K562 (cell line): Measurements from ENCODE around the gene SYNE1. TPM values are rescaled to one million over a fixed set of nuclear protein-coding genes. Genes with fewer than 3 reads are reported as not detected.

Source experiments
- ATAC-seq: fragments of 200-7000 bp; cut with Tn5 transposase; 3 replicates; pipeline ENCODE4 v1.9.1; 2020; ENCODE audit warnings: moderate library complexity
- BruUV-seq: library from RNA; stranded (reverse); fragments of 400-500 nt; replicated peaks from 2 replicates; lab custom pipeline; 2021; lab: Mats Ljungman, UMichigan
- CTCF ChIA-PET: fragments of 300-600 bp; formaldehyde crosslinking; extraction: SDS; loops from one replicate; lab custom pipeline; 2021; ENCODE audit warnings: low intra/inter-chr PET ratio; lab: Yijun Ruan, JAX
- POLR2A ChIA-PET: fragments of 300-600, 350-650 bp; sonication (Branson Sonifier 250); formaldehyde crosslinking; extraction: SDS; loops from one replicate; lab custom pipeline; 2021; ENCODE audit warnings: antibody characterized with exemption, inconsistent platforms; lab: Yijun Ruan, JAX
- DNase-seq, 4 experiments: peaks; one replicate each; pipeline versions ENCODE4 v3.0.0 to v3.0.0-alpha.2; 2011 to 2018; ENCODE audit warnings: low spot score in 3 of 4, mixed read lengths in 3 of 4; ENCODE audit errors: extremely low read depth in 1 of 4
- FAIRE-seq: peaks from 2 replicates; lab custom pipeline; 2011; peaks lifted over from hg19 to GRCh38; lab: Jason Lieb, UNC
- H2AFZ ChIP-seq: 2 replicates; pipeline ENCODE4 v1.6.0; 2011; ENCODE audit warnings: low read depth, low read length, control low read depth, inconsistent platforms
- H3K27ac ChIP-seq: fragments of 200-600 bp; 3 replicates; pipeline ENCODE4 v1.8.0; 2011; ENCODE audit warnings: low read depth, mild to moderate bottlenecking, control low read depth, inconsistent platforms, low read length, moderate library complexity, mixed read lengths; ENCODE audit errors: extremely low read depth
- H3K27me3 ChIP-seq, 2 experiments: fragments of 300-600 bp in 1 of 2; 2 replicates in 1 of 2; 3 replicates in 1 of 2; pipeline versions ENCODE4 v1.6.0 to v1.8.0; 2011; ENCODE audit warnings: inconsistent platforms in 2 of 2, low read length in 2 of 2, mild to moderate bottlenecking in 1 of 2, mixed read lengths in 1 of 2, moderate library complexity in 1 of 2; ENCODE audit not compliant: control insufficient read depth in 2 of 2, insufficient read depth in 2 of 2
- H3K36me3 ChIP-seq: fragments of 300-600 bp; 3 replicates; pipeline ENCODE4 v1.8.0; 2011; ENCODE audit warnings: mild to moderate bottlenecking, low read length, inconsistent platforms; ENCODE audit not compliant: control insufficient read depth, insufficient read depth
- H3K4me1 ChIP-seq, 2 experiments: fragments of 200-600 bp in 1 of 2; replicated peaks in 1 of 2; 2 replicates in 1 of 2; 3 replicates in 1 of 2; pipeline versions ENCODE4 v1.5.1 to v1.8.0; 2011; ENCODE audit warnings: inconsistent platforms in 2 of 2, low read length in 2 of 2, mild to moderate bottlenecking in 1 of 2, mixed read lengths in 1 of 2, moderate library complexity in 1 of 2; ENCODE audit not compliant: control insufficient read depth in 2 of 2, insufficient read depth in 2 of 2
- H3K4me2 ChIP-seq: 2 replicates; pipeline ENCODE4 v1.6.1; 2011; ENCODE audit warnings: low read length, control low read depth, inconsistent platforms, mixed read lengths; ENCODE audit not compliant: insufficient read depth
- H3K4me3 ChIP-seq: fragments of 200-600 bp; sonication (generic), shearing (Covaris generic); 2 replicates; pipeline ENCODE4 v1.5.1; 2016; ENCODE audit warnings: control low read depth, inconsistent platforms
- H3K79me2 ChIP-seq: fragments of 200-600 bp; 3 replicates; pipeline ENCODE4 v1.8.0; 2011; ENCODE audit warnings: low read length, inconsistent platforms; ENCODE audit not compliant: control insufficient read depth, insufficient read depth
- H3K9ac ChIP-seq, 2 experiments: 2 replicates each; pipeline versions ENCODE4 v1.6.0 to v1.6.1; 2011; ENCODE audit warnings: low read depth in 2 of 2, low read length in 2 of 2, control low read depth in 1 of 2, inconsistent platforms in 1 of 2, mild to moderate bottlenecking in 1 of 2, mixed read lengths in 1 of 2; ENCODE audit not compliant: insufficient read depth in 1 of 2
- H3K9me1 ChIP-seq: one replicate; pipeline ENCODE4 v1.6.0; 2011; ENCODE audit warnings: inconsistent platforms, mild to moderate bottlenecking, low read length, moderate library complexity; ENCODE audit not compliant: control insufficient read depth, insufficient read depth
- H3K9me3 ChIP-seq: replicated peaks from 2 replicates; pipeline ENCODE4 v1.5.1; 2011; ENCODE audit warnings: low read depth, low read length, inconsistent platforms; ENCODE audit not compliant: control insufficient read depth, insufficient read depth
- H4K20me1 ChIP-seq: replicated peaks from 2 replicates; pipeline ENCODE4 v1.6.1; 2011; ENCODE audit warnings: low read length, inconsistent platforms, mixed read lengths; ENCODE audit not compliant: control insufficient read depth, insufficient read depth
- CXXC5 ChIP-seq: fragments of 250-450 bp; sonication (Bioruptor Pico); IDR thresholded peaks from 2 replicates; pipeline ENCODE4 v1.8.0; 2022; ENCODE audit warnings: inconsistent platforms, mild to moderate bottlenecking, moderate library complexity
- FOXJ2 ChIP-seq: fragments of 200-800 bp; sonication (Bioruptor generic); IDR thresholded peaks from 2 replicates; pipeline ENCODE4 v1.6.1; 2016; ENCODE audit warnings: missing genetic modification characterization, missing compliant biosample characterization
- HDGF ChIP-seq: fragments of 450-650 bp; IDR thresholded peaks from 2 replicates; pipeline ENCODE4 v1.6.1; 2016
- HNRNPLL ChIP-seq: fragments of 200-400 bp; formaldehyde crosslinking; IDR thresholded peaks from 2 replicates; pipeline ENCODE4 v1.6.1; 2017; ENCODE audit warnings: low read length, low read depth, mild to moderate bottlenecking; ENCODE audit not compliant: poor library complexity, severe bottlenecking
- KDM4B ChIP-seq, 2 experiments: fragments of 450-650 bp in 1 of 2; sonication (generic) in 1 of 2; IDR thresholded peaks; 2 replicates each; pipeline ENCODE4 v1.6.1; 2016 to 2017; ENCODE audit warnings: borderline replicate concordance in 2 of 2, antibody characterized with exemption in 1 of 2, low read depth in 1 of 2, mild to moderate bottlenecking in 1 of 2
- MEF2A ChIP-seq: IDR thresholded peaks from 2 replicates; pipeline ENCODE4 v1.6.1; 2011; ENCODE audit warnings: low read depth, mild to moderate bottlenecking, low read length, moderate library complexity; ENCODE audit not compliant: control insufficient read depth
- NR2F6 ChIP-seq: fragments of 450-650 bp; formaldehyde crosslinking; IDR thresholded peaks from 2 replicates; pipeline ENCODE4 v1.4.0; 2020; ENCODE audit warnings: mild to moderate bottlenecking
- RFX7 ChIP-seq: fragments of 250-450 bp; sonication (Bioruptor Pico); IDR thresholded peaks from 2 replicates; pipeline ENCODE4 v1.5.1; 2021; ENCODE audit warnings: mild to moderate bottlenecking
- SMAD1 ChIP-seq: fragments of 150-350 bp; IDR thresholded peaks from 2 replicates; pipeline ENCODE4 v1.6.1; 2014; ENCODE audit warnings: low read length, low read depth; ENCODE audit not compliant: partially characterized antibody
- SPI1 ChIP-seq: IDR thresholded peaks from 2 replicates; pipeline ENCODE4 v1.6.1; 2011; ENCODE audit warnings: low read depth, low read length, control low read depth, borderline replicate concordance
- SREBF2 ChIP-seq: sonication (generic); formaldehyde crosslinking; IDR thresholded peaks from 2 replicates; pipeline ENCODE4 v1.4.0; 2020; ENCODE audit warnings: mild to moderate bottlenecking, missing genetic modification reagents
- TAF7 ChIP-seq: fragments of 450-650 bp; IDR thresholded peaks from 2 replicates; pipeline ENCODE4 v1.6.1; 2016; ENCODE audit warnings: missing genetic modification characterization, missing compliant biosample characterization
- ZNF217 ChIP-seq: sonication (generic); formaldehyde crosslinking; IDR thresholded peaks from 2 replicates; pipeline ENCODE4 v1.8.0; 2022; ENCODE audit warnings: mild to moderate bottlenecking, missing genetic modification reagents
- ZNF263 ChIP-seq: sonication (generic); formaldehyde crosslinking; IDR thresholded peaks from 2 replicates; pipeline ENCODE4 v1.8.0; 2022; ENCODE audit warnings: mild to moderate bottlenecking, missing genetic modification reagents, borderline replicate concordance
- ZNF584 ChIP-seq: fragments of 200-800 bp; sonication (Bioruptor generic); IDR thresholded peaks from 2 replicates; pipeline ENCODE4 v1.6.1; 2016; ENCODE audit warnings: low read depth, mild to moderate bottlenecking, missing genetic modification characterization, missing compliant biosample characterization
- ZNF740 ChIP-seq, 3 experiments: fragments of 200-800 bp in 1 of 3; sonication (Bioruptor generic) in 1 of 3; sonication (generic) in 1 of 3; formaldehyde crosslinking in 1 of 3; IDR thresholded peaks; 2 replicates each; pipeline versions ENCODE4 v1.6.1 to v1.8.0; 2016 to 2022; ENCODE audit warnings: mild to moderate bottlenecking in 2 of 3, missing compliant biosample characterization in 2 of 3, missing genetic modification characterization in 2 of 3, missing genetic modification reagents in 1 of 3
- WGBS: fragments of 100-300 bp; shearing (Covaris generic); methylation state at CpG from one replicate; pipeline ENCODE4 v1.1.6; 2016; ENCODE audit warnings: low coverage, mixed read lengths; ENCODE audit not compliant: insufficient coverage; ENCODE audit errors: missing lambda C conversion rate; 5-methylcytosine and 5-hydroxymethylcytosine counted together
- in situ Hi-C: fragments of 300-500 bp; cut with MboI; formaldehyde crosslinking; loops from 4 replicates; pipeline ENCODE4 v1.15.0; 2018; ENCODE audit warnings: inconsistent platforms, mixed read lengths
- intact Hi-C: fragments of 100-400 bp; cut with micrococcal nuclease; formaldehyde crosslinking; loops from 2 replicates; pipeline ENCODE4 v1.14.2; 2022
- polyA plus RNA-seq, 8 experiments: library from polyadenylated mRNA; depleted of rRNA in 4 of 8; stranded (reverse) in 5 of 8; unstranded in 3 of 8; fragments of >200 nt; fragmentation: Nextera tagmentation in 2 of 8; fragmentation: Illumina TruSeq in 1 of 8; extraction: Ambion mirVana in 2 of 8; extraction: Trizol in 1 of 8; gene quantifications; 2 replicates each; pipeline versions ENCODE4 v1.2.1 to v1.2.3, GENCODE V29; 2011 to 2014; ENCODE audit warnings: inconsistent platforms in 1 of 8, missing spikeins in 1 of 8
- total RNA-seq, 7 experiments: library from RNA; depleted of rRNA in 6 of 7; stranded (reverse); fragments of >200 nt in 6 of 7; fragmentation: Illumina TruSeq in 2 of 7; extraction: Trizol in 2 of 7; gene quantifications; 2 replicates each; pipeline versions ENCODE4 v1.2.1 to v1.2.3, GENCODE V29; 2011 to 2021; ENCODE audit warnings: low replicate concordance in 1 of 7

Gene SYNE1
- total and polyA plus RNA-seq, 9 of the 15 experiments (the other 6 are each of a cell fraction or from before 2014, with no cell fraction given): under 0.01 to 0.42 (median 0.08) TPM; not detected in 1

GRCh38 chr6:152416652-152417051 lies 220.5 kb downstream of the SYNE1 start:
- no peaks in the 10 kb centered on the region for H3K27me3 ChIP-seq
- no peaks in the 10 kb centered on the region for H3K9me3 ChIP-seq
- in situ Hi-C loops: no loop called here
- no peak overlapping the region for H2AFZ ChIP-seq
- TF ChIP-seq MEF2A (no peak), FOXJ2 (no peak), ZNF263 (CRISPR knock-in tag) (no peak), SMAD1 (no peak), SPI1 (no peak), TAF7 (tag) (no peak), ZNF584 (CRISPR knock-in tag) (no peak), ZNF740 (CRISPR knock-in tag; IDR thresholded peaks at IDR 0.05) (no peak), ZNF740 (tag; IDR thresholded peaks at IDR 0.05) (no peak), RFX7 (no peak), HDGF (no peak), KDM4B (IDR thresholded peaks at IDR 0.05; ENCODE audit: borderline replicate concordance in 2 of 2, low read depth in 1 of 2) (no peak), SREBF2 (CRISPR knock-in tag) (no peak), CXXC5 (no peak), HNRNPLL (no peak), ZNF217 (CRISPR knock-in tag) (no peak), NR2F6 (no peak)
- DNase-seq (no peak), FAIRE-seq (no peak), ATAC-seq (no peak)
- H3K27ac ChIP-seq: no peak overlapping the region
- no peak overlapping the region for H3K9ac ChIP-seq
- CTCF ChIA-PET: no interaction called here
- no TSS peak for BruUV-seq
- H3K36me3 ChIP-seq: no peaks in the 10 kb centered on the region
- H3K4me2 ChIP-seq: no peak overlapping the region
- no peaks in the 10 kb centered on the region for H4K20me1 ChIP-seq
- WGBS: 1% methylated on average over 8 of the region's 8 CpGs
- POLR2A ChIA-PET: no interaction called here
- intact Hi-C loops: no loop called here
- H3K79me2 ChIP-seq: no peaks in the 10 kb centered on the region
- H3K9me1 ChIP-seq: no peaks in the 10 kb centered on the region
- no peak overlapping the region for H3K4me3 ChIP-seq
- H3K4me1 ChIP-seq: no peaks in the 10 kb centered on the region
